Trophoblast cell (in vitro differentiated cells and primary cell): Measurements from ENCODE around the gene GAP43.

Experiments used
- DNase-seq, 2 donors: peaks; one replicate each; pipeline ENCODE4 v3.0.0-alpha.2; 2016
- H2AFZ ChIP-seq: 2 replicates; pipeline ENCODE4 v1.6.1; 2013; ENCODE audit warnings: low read length, moderate library complexity, mild to moderate bottlenecking; ENCODE audit not compliant: insufficient read depth, poor library complexity
- H2AK5ac ChIP-seq: 2 replicates; pipeline ENCODE4 v1.6.1; 2013; ENCODE audit warnings: mild to moderate bottlenecking, low read length
- H2BK120ac ChIP-seq: 2 replicates; pipeline ENCODE4 v1.6.1; 2013; ENCODE audit warnings: low read length, mild to moderate bottlenecking, moderate library complexity; ENCODE audit not compliant: insufficient read depth, poor library complexity
- H2BK12ac ChIP-seq: 2 replicates; pipeline ENCODE4 v1.6.1; 2013; ENCODE audit warnings: mild to moderate bottlenecking, low read length, moderate library complexity
- H2BK5ac ChIP-seq: 2 replicates; pipeline ENCODE4 v1.6.1; 2013; ENCODE audit warnings: low read length, low read depth, moderate library complexity, mild to moderate bottlenecking; ENCODE audit not compliant: poor library complexity
- H3K14ac ChIP-seq: 2 replicates; pipeline ENCODE4 v1.6.1; 2013; ENCODE audit warnings: mild to moderate bottlenecking, low read length
- H3K18ac ChIP-seq: 2 replicates; pipeline ENCODE4 v1.6.1; 2013; ENCODE audit warnings: mild to moderate bottlenecking, low read length
- H3K23ac ChIP-seq: 2 replicates; pipeline ENCODE4 v1.6.1; 2013; ENCODE audit warnings: low read length
- H3K27ac ChIP-seq: 2 replicates; pipeline ENCODE4 v1.5.1; 2013; ENCODE audit warnings: low read depth, mild to moderate bottlenecking, inconsistent platforms, low read length, moderate library complexity
- H3K27me3 ChIP-seq: 2 replicates; pipeline ENCODE4 v1.6.1; 2013; ENCODE audit warnings: inconsistent platforms, mild to moderate bottlenecking, low read length, moderate library complexity; ENCODE audit not compliant: insufficient read depth
- H3K36me3 ChIP-seq, 2 experiments: 1 replicate in 1 of 2; 2 replicates in 1 of 2; pipeline ENCODE4 v1.6.1; 2013; ENCODE audit warnings: low read length in 2 of 2, mild to moderate bottlenecking in 2 of 2, moderate library complexity in 1 of 2; ENCODE audit not compliant: insufficient read depth in 2 of 2, control insufficient read depth in 1 of 2
- H3K4ac ChIP-seq: 2 replicates; pipeline ENCODE4 v1.6.1; 2013; ENCODE audit warnings: low read depth, mild to moderate bottlenecking, low read length, moderate library complexity
- H3K4me1 ChIP-seq, 2 experiments: 1 replicate in 1 of 2; 2 replicates in 1 of 2; pipeline ENCODE4 v1.6.1; 2013; ENCODE audit warnings: low read length in 2 of 2, mild to moderate bottlenecking in 2 of 2, moderate library complexity in 1 of 2; ENCODE audit not compliant: insufficient read depth in 2 of 2, control insufficient read depth in 1 of 2
- H3K4me2 ChIP-seq: 2 replicates; pipeline ENCODE4 v1.6.1; 2013; ENCODE audit warnings: inconsistent platforms, mild to moderate bottlenecking, low read length, moderate library complexity
- H3K4me3 ChIP-seq: 2 replicates; pipeline ENCODE4 v1.5.1; 2013; ENCODE audit warnings: mild to moderate bottlenecking, low read depth, low read length, inconsistent platforms
- H3K79me1 ChIP-seq: one replicate; pipeline ENCODE4 v1.6.1; 2013; ENCODE audit warnings: low read length
- H3K79me2 ChIP-seq: 2 replicates; pipeline ENCODE4 v1.6.1; 2013; ENCODE audit warnings: low read length, mild to moderate bottlenecking; ENCODE audit not compliant: control insufficient read depth, insufficient read depth, poor library complexity
- H3K9ac ChIP-seq: 2 replicates; pipeline ENCODE4 v1.6.1; 2013; ENCODE audit warnings: mild to moderate bottlenecking, low read length
- H3K9me3 ChIP-seq: 2 replicates; pipeline ENCODE4 v1.6.1; 2013; ENCODE audit warnings: low read depth, mild to moderate bottlenecking, control low read depth, inconsistent platforms, low read length; ENCODE audit not compliant: insufficient read depth
- H4K12ac ChIP-seq: 2 replicates; pipeline ENCODE4 v1.6.1; 2013; ENCODE audit warnings: low read depth, mild to moderate bottlenecking, low read length, moderate library complexity
- H4K8ac ChIP-seq: 2 replicates; pipeline ENCODE4 v1.6.1; 2013; ENCODE audit warnings: low read depth, mild to moderate bottlenecking, low read length, moderate library complexity
- H4K91ac ChIP-seq: one replicate; pipeline ENCODE4 v1.6.1; 2013; ENCODE audit warnings: low read depth, mild to moderate bottlenecking, low read length, moderate library complexity
- WGBS: extraction: QIAGEN DNeasy Blood & Tissue Kit; methylation state at CpG from one replicate; pipeline ENCODE4 v1.1.7; 2013; ENCODE audit warnings: missing lambda C conversion rate; ENCODE audit not compliant: insufficient read length, insufficient coverage; ENCODE audit errors: extremely low coverage; 5-methylcytosine and 5-hydroxymethylcytosine counted together

GAP43 gene

GRCh38 chr3:115658337-115659181 is 35.2 kb downstream of the GAP43 start:
- H2BK12ac ChIP-seq = no peak overlapping the region
- H2BK5ac ChIP-seq = peak overlapping the region; percentile 85
- H4K8ac ChIP-seq = peak overlapping the region; percentile 93
- H4K12ac ChIP-seq = peak overlapping the region; percentile 85
- H2AFZ ChIP-seq = peak overlapping the region; percentile 67
- peak overlapping the region; percentile 88 for H4K91ac ChIP-seq
- peak overlapping the region; percentile 71 for H3K4me2 ChIP-seq
- peak; percentile 42 to 48 for DNase-seq
- no peaks in the 10 kb centered on the region for H3K27me3 ChIP-seq
- H3K4me1 ChIP-seq = peaks cover 3 to 5% of the 10 kb centered on the region in 2 experiments
- peak overlapping the region; percentile 62 for H3K4me3 ChIP-seq
- H3K14ac ChIP-seq = peak overlapping the region; percentile 85
- H3K4ac ChIP-seq = peak overlapping the region; percentile 56
- no peak overlapping the region for H2AK5ac ChIP-seq
- H3K27ac ChIP-seq = peak overlapping the region; percentile 94
- H3K23ac ChIP-seq = peak overlapping the region; percentile 80
- no CpG with 5 or more reads among the region's 58 CpGs for WGBS
- H3K18ac ChIP-seq = peak overlapping the region; percentile 76
- H2BK120ac ChIP-seq = peak overlapping the region; percentile 55
- H3K79me2 ChIP-seq = peaks cover 4% of the 10 kb centered on the region
- no peaks in the 10 kb centered on the region for H3K9me3 ChIP-seq
- H3K36me3 ChIP-seq = no peaks in the 10 kb centered on the region
- peaks cover 10% of the 10 kb centered on the region for H3K79me1 ChIP-seq
- H3K9ac ChIP-seq = peak overlapping the region; percentile 87

GRCh38 chr3:115659253-115660220 is 36.2 kb downstream of the GAP43 start:
- no peak overlapping the region for H2BK12ac ChIP-seq
- H4K12ac ChIP-seq = no peak overlapping the region
- no peak overlapping the region for H3K18ac ChIP-seq
- DNase-seq = no peak
- peaks cover 4% of the 10 kb centered on the region for H3K79me2 ChIP-seq
- no peak overlapping the region for H3K4ac ChIP-seq
- WGBS = no CpG with 5 or more reads among the region's 12 CpGs
- no peaks in the 10 kb centered on the region for H3K36me3 ChIP-seq
- H4K91ac ChIP-seq = no peak overlapping the region
- peak overlapping the region; percentile 71 for H3K4me2 ChIP-seq
- no peaks in the 10 kb centered on the region for H3K27me3 ChIP-seq
- no peak overlapping the region for H2AFZ ChIP-seq
- H3K9me3 ChIP-seq = no peaks in the 10 kb centered on the region
- H4K8ac ChIP-seq = no peak overlapping the region
- H3K14ac ChIP-seq = no peak overlapping the region
- no peak overlapping the region for H2BK5ac ChIP-seq
- H3K4me3 ChIP-seq = no peak overlapping the region
- peak overlapping the region; percentile 94 for H3K27ac ChIP-seq
- peaks cover 3 to 5% of the 10 kb centered on the region in 2 experiments for H3K4me1 ChIP-seq
- no peak overlapping the region for H3K23ac ChIP-seq
- no peak overlapping the region for H2AK5ac ChIP-seq
- H3K9ac ChIP-seq = no peak overlapping the region
- H3K79me1 ChIP-seq = peaks cover 10% of the 10 kb centered on the region
- no peak overlapping the region for H2BK120ac ChIP-seq

- no peak overlapping the region for H3K4ac ChIP-seq
- H3K18ac ChIP-seq = no peak overlapping the region
- WGBS = no CpG with 5 or more reads among the region's 5 CpGs
- no peaks in the 10 kb centered on the region for H3K9me3 ChIP-seq
- no peak overlapping the region for H4K8ac ChIP-seq
- H3K79me1 ChIP-seq = peaks cover 10% of the 10 kb centered on the region
- no peak overlapping the region for H2AK5ac ChIP-seq
- no peak overlapping the region for H3K14ac ChIP-seq
- H2BK12ac ChIP-seq = no peak overlapping the region
- H3K4me3 ChIP-seq = no peak overlapping the region
- DNase-seq = no peak
- no peak overlapping the region for H4K91ac ChIP-seq
- H3K4me1 ChIP-seq = peaks cover 3 to 5% of the 10 kb centered on the region in 2 experiments
- no peaks in the 10 kb centered on the region for H3K27me3 ChIP-seq
- H3K4me2 ChIP-seq = no peak overlapping the region
- no peaks in the 10 kb centered on the region for H3K36me3 ChIP-seq
- no peak overlapping the region for H2BK5ac ChIP-seq
- no peak overlapping the region for H2AFZ ChIP-seq
- H3K79me2 ChIP-seq = peaks cover 4% of the 10 kb centered on the region
- no peak overlapping the region for H3K27ac ChIP-seq
- H4K12ac ChIP-seq = no peak overlapping the region
- H2BK120ac ChIP-seq = no peak overlapping the region
- no peak overlapping the region for H3K9ac ChIP-seq
- no peak overlapping the region for H3K23ac ChIP-seq
These were observed 37.5 kb downstream of the GAP43 start for GRCh38 chr3:115660646-115661337.

DNA sequence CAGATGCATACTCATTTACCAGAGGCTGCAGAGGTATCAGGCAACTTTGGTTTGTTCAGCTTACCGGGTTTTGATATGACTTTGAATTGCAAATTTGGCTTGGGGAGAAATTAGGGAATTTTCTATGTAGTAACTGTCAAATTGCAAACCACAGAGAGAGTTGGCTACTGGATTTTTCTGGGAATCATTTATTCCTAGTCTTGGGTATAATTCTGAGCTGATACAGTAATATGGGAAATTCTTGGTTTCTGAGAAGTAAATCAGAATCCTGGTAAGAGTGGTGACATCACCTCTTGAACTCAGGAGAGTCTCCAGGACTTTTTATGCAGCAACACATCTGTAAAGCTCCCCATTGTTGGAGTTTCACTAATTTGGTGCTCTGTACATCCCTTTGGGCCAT is 39.0 kb downstream of the GAP43 start:
- Histone ChIP-seq H3K36me3 (no peaks in the 10 kb centered on the region), H3K23ac (no peak overlapping the region), H3K27ac (no peak overlapping the region), H4K91ac (no peak overlapping the region), H2AK5ac (no peak overlapping the region), H3K4me2 (no peak overlapping the region), H3K14ac (no peak overlapping the region), H3K27me3 (no peaks in the 10 kb centered on the region), H2BK12ac (no peak overlapping the region), H3K79me2 (peaks cover 4% of the 10 kb centered on the region), H3K18ac (no peak overlapping the region), H2AFZ (no peak overlapping the region), H2BK5ac (no peak overlapping the region), H3K79me1 (peaks cover 10% of the 10 kb centered on the region), H3K9ac (no peak overlapping the region), H4K12ac (no peak overlapping the region), H3K4ac (no peak overlapping the region), H3K9me3 (no peaks in the 10 kb centered on the region), H3K4me3 (no peak overlapping the region), H4K8ac (no peak overlapping the region), H3K4me1 (peaks cover 3 to 5% of the 10 kb centered on the region in 2 experiments), H2BK120ac (no peak overlapping the region)
- WGBS = no CpG with 5 or more reads among the region's 1 CpG
- no peak for DNase-seq
